ENCODE data around the gene LONP2.

DNA sequence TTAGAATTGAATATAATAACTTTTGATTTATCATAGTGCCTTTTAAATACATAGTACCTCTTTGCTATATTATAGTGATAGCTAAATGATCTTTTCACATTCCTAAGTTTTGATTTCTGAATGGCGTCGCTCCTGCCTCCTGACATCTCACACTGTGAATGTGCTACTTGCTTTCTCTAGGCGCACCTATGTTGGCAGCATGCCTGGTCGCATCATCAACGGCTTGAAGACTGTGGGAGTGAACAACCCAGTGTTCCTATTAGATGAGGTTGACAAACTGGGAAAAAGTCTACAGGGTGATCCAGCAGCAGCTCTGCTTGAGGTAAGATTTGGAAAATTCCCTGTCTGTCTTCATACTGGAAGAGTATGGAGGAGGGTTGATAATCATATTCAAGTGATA lies 33.1 kb downstream of the LONP2 start:
- TF ChIP-seq, protein P1, sequence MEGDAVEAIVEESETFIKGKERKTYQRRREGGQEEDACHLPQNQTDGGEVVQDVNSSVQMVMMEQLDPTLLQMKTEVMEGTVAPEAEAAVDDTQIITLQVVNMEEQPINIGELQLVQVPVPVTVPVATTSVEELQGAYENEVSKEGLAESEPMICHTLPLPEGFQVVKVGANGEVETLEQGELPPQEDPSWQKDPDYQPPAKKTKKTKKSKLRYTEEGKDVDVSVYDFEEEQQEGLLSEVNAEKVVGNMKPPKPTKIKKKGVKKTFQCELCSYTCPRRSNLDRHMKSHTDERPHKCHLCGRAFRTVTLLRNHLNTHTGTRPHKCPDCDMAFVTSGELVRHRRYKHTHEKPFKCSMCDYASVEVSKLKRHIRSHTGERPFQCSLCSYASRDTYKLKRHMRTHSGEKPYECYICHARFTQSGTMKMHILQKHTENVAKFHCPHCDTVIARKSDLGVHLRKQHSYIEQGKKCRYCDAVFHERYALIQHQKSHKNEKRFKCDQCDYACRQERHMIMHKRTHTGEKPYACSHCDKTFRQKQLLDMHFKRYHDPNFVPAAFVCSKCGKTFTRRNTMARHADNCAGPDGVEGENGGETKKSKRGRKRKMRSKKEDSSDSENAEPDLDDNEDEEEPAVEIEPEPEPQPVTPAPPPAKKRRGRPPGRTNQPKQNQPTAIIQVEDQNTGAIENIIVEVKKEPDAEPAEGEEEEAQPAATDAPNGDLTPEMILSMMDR (IDR thresholded peaks at IDR 0.05; ENCODE audit: low read depth, low read length, missing input control): no peak
- no peak for TF ChIP-seq JUND (IDR thresholded peaks at IDR 0.05)
- TF ChIP-seq RAD21 (IDR thresholded peaks at IDR 0.05): no peak
- TF ChIP-seq, protein P2, sequence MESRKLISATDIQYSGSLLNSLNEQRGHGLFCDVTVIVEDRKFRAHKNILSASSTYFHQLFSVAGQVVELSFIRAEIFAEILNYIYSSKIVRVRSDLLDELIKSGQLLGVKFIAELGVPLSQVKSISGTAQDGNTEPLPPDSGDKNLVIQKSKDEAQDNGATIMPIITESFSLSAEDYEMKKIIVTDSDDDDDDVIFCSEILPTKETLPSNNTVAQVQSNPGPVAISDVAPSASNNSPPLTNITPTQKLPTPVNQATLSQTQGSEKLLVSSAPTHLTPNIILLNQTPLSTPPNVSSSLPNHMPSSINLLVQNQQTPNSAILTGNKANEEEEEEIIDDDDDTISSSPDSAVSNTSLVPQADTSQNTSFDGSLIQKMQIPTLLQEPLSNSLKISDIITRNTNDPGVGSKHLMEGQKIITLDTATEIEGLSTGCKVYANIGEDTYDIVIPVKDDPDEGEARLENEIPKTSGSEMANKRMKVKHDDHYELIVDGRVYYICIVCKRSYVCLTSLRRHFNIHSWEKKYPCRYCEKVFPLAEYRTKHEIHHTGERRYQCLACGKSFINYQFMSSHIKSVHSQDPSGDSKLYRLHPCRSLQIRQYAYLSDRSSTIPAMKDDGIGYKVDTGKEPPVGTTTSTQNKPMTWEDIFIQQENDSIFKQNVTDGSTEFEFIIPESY (IDR thresholded peaks at IDR 0.05): no peak
- TF ChIP-seq, protein P3, sequence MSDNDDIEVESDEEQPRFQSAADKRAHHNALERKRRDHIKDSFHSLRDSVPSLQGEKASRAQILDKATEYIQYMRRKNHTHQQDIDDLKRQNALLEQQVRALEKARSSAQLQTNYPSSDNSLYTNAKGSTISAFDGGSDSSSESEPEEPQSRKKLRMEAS (IDR thresholded peaks at IDR 0.05): no peak
- no peak for TF ChIP-seq TAF1 (conservative IDR thresholded peaks at IDR 0.05)
- TF ChIP-seq SP1 (IDR thresholded peaks at IDR 0.05): no peak
